Measurements from ENCODE around the gene SAMD11.

The SAMD11 gene

DNA sequence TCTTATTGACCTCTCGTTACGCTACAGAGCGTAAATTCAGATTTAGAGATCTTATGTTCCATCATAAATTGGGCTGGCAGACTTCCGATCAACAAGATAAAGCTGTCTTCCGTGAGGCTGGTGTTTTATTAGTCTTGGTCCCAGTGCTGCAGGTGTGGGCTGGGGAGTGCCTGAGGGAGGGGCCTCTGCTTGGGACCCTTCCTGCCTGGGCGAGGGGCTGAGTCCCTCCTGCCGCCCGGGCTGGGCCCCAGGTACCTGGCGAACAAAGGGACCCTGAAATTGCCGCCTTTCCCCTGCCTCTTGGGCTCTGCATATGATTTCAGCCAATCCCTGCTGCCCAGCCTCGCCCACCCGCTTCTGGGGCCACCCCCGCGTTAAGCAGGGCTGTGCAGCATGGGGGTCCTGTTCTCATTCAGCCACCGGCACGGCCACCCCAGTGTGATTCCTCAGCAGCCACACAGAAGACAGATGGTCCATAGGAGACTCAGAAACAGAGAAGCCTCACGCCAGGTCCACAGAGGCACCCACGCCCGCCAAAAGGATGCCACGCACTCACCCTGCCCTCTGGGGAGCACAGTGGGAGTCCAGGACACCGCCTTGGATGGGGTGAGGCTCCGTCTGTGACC is 6.1 kb upstream of the SAMD11 start:
- no peak for DNase-seq

DNA sequence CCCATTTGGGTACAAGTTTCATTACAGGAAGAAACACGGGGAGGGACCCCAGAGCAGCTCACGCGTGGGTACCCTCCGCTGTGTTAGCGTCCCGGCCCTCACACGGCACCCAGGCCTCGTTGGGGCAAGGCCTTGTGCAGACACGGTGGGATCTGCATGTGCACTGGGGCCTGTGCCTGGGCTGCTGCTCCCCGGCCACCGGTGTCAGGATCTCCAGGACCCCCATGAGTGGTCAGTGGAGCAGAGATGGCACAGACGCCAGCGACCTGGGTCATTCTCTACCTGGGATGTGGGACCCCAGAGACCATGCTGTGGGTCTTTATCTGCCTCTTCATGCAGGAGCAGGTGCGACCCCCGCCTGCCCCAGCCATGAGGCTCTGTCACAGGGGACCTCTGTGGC is 5.4 kb upstream of the SAMD11 start:
- DNase-seq = no peak

- DNase-seq = no peak
Measured at GRCh38 chr1:918843-919242, 4.9 kb upstream of the SAMD11 start.

DNA sequence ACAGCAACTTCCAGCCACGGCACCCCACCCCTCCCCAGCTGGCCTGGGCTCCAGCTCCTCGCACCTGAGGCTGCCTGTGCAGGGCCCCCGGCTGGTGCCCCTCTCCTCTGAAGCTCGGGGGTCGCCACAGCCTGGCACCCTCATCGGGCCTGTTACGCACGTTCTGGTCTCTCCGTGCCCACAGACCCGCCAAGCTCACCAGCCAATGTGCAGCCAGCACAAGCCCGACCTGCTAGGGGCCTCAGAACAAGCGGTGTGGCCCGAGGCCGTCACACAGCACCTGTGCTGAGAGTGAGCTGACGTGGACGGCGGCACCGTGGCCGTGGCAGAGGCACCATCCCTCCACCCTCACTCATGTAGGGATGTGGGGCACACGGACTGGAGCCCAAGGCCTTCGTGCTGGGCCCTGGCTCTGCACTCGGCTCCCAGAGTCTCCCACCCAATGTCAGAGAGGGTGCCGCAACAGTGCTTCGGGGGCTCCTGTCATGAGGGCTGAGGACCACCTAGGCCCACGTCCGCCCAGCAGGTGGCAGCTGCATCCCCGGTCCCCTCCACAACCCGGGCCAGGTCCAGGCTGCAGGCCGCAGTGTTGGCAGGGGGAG is 4.4 kb upstream of the SAMD11 start:
- DNase-seq = no peak

- peak; percentile 43 for DNase-seq
Measured at GRCh38 chr1:920010-920409, 3.7 kb upstream of the SAMD11 start.

GRCh38 chr1:920521-920920 is 3.2 kb upstream of the SAMD11 start:
- DNase-seq = peak; percentile 43

GRCh38 chr1:921011-921837 is 2.5 kb upstream of the SAMD11 start:
- DNase-seq = peak; percentile 75

GRCh38 chr1:923991-924655 is 400 bp downstream of the SAMD11 start:
- DNase-seq = no peak

GRCh38 chr1:924656-925560 is 1.2 kb downstream of the SAMD11 start:
- DNase-seq = no peak

GRCh38 chr1:925561-926421 is 2.1 kb downstream of the SAMD11 start:
- DNase-seq = no peak

- DNase-seq = no peak
Measured at GRCh38 chr1:927234-927633, 3.5 kb downstream of the SAMD11 start.

- DNase-seq = no peak
Measured at GRCh38 chr1:927748-928147, 4.0 kb downstream of the SAMD11 start.

- DNase-seq = no peak
Measured at GRCh38 chr1:928825-929661, 5.3 kb downstream of the SAMD11 start.

GRCh38 chr1:929712-930632 is 6.2 kb downstream of the SAMD11 start:
- DNase-seq = no peak

DNA sequence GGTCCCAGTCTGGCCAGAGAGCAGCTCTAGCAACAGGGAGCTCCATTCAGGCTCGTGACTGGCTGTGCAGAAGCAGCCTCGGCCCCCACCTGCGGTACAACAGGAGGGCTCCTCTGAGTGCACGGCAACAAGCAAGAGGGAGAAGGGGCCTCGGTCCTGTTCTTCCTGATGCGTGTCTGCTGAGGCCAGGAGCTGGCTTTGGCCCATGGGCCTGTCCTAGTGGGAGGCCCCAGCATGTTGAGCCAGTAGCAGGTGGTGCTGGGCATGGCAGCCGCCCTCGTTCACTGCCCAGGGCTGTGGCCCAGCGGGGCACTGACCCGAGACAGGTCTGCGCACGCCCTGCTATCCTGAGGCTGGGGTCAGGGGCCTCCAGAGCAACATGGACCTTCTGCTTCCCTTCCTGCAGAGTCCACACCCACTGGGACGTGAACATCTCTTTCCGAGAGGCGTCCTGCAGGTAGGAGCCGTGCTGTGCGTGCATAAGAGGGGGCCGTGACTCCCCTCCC is 7.0 kb downstream of the SAMD11 start:
- DNase-seq = no peak

DNA sequence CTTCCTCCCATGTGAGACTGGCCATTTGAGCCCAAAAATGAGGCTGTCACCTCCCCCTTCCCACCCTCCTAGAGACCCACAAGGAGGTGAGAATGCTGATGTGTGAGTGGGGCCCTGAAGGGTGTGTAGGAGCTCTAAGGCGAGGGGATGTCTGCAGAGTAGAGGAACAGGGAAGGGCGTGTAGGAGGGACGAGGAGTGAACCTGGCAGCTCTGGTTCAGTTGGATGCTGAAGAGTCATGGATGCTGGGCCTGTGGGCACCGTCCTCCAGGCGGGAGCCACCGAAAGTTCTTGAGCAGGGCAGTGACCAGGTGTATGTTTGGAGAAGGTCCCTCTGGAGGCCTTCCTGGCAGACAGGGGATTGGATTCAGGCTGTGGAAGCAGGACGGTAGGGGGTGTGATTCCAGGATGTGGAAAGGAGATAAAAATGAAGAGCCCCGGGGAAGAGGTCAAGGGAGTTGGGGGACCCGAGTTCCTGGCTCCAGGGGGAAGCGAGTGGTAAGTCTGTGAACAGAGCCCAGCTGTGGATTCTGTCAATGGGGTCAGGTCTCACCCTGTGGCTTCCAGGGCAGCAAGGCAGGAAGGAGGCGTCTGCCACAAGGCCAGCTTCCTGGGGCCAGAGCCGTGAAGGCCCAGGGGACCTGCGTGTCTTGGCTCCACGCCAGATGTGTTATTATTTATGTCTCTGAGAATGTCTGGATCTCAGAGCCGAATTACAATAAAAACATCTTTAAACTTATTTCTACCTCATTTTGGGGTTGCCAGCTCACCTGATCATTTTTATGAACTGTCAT is 7.9 kb downstream of the SAMD11 start:
- DNase-seq = no peak

DNA sequence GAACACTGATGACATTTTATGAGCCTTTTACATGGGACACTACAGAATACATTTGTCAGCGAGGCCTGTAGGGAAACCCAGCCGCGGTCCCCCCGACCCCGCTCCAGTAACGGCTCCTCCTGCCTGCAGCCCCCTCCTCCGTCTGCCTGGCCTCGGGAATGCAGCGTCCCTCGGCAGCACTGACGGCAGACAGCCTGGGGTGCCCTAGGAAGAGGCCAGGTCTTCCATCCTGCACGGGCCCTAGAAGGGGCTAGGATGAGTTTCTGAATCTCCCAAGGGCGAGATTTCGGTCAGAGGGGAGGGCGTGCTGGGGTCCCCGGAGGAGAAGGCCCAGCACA is 8.4 kb downstream of the SAMD11 start:
- no peak for DNase-seq

- no peak for DNase-seq
Measured at GRCh38 chr1:932776-933602, 9.3 kb downstream of the SAMD11 start.
